Dedifferentiated amniotic fluid mesenchymal stem cell (primary cell): ENCODE measurements around the gene RINT1.
A peak's percentile ranks its signal among the peaks of the same experiment; 100 is the strongest.
"Not testable (repeated sequence)": the region's sequence is repeated elsewhere in the genome, so short reads cannot be mapped to it uniquely, and the experiment has no call there.

Source experiments
- DNase-seq: peaks from one replicate; pipeline ENCODE4 v3.0.0-alpha.2; 2016; ENCODE audit errors: extremely low spot score

Gene RINT1

DNA sequence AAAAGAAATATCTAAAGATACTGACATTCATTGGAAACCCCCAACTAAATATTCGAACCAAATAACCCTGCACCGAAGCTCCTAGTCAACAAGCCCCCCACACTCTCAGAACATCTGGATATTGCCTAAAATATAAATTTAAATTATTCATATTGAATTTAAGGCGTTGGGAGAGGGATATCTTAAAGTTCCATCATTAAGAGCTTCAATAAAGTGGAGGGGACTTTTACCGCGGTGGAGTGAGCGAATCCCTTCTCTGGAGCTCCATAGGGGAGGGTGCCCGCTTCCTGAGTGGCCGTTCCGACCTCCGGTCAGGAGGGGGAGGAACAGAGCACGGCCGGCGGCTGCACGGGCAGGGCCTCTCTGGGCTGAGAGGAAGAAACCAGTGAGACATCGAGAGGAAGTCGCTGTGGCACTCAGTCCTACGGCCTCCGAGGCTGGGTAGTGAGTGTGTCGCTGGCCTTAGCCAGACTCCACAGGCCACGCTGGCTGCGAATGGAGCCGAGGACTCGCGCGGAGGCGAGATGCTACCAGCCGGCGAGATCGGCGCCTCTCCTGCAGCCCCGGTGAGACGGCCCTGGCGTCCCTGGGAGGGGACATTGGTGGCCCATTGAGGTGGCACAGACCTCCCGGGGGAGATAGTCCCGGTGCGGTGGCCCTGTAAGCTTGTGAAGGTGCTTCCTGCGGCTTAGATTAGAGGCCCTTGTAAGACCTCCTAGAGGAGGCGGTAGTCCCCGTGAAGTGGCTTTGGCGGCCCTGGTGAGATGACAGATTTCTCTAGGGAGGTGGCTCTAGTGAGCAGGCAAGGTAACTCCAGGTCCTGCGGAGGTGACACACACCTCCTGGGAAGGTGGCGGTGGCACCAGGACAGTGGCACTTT is at the start of gene RINT1:
Gene RINT1, plus strand, starts transcription at position 410 of the 880 bp plus-strand sequence. Its CDS starts 115 bp downstream, at position 525.
- peak; percentile 87 for DNase-seq

DNA sequence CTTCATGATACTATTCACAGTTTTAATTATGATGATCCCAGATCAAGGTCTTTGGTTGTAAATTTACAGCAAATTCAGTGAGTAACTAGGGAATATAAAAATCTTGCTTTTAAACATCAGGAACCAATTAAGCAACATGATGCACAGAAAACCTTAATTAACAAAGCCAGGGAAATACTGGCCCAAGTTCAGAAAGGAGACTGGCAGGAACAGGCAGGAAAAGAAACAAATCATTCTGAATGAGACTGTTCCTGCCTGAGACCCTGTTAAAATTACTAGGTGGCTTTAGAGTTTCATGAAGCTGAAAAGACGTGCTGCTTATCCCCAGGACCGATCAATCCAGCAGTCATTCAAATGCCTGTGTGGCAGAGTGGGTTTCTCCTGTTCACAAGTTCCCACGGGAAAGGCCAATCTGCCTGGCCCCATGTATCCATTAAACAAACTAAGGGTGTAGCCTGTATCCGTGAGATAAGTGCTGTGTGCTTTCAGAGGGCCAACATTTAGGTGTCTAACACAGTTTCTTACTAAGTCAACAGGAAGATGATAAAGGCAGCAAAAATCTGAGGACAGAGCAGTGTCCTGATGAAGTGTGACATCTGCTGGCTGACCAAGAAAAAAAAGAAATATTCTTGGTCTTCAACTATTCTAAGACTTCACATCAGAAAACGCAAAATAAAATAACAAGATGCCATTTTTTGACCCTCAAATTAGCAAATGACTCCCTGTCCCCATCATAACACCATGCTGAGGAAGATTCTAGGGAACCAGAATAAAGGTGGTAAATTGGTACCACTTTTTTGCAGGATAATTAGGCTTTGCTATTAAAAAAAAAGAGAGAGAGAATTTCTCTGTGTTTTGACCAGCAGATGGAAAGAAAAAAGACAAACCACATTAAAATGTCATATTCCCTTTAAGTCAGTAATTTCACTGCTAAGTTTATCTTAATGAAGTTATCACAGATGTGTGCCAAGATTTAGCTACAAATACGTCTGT is 44.1 kb upstream of the RINT1 start:
- peak; percentile 66 for DNase-seq

DNA sequence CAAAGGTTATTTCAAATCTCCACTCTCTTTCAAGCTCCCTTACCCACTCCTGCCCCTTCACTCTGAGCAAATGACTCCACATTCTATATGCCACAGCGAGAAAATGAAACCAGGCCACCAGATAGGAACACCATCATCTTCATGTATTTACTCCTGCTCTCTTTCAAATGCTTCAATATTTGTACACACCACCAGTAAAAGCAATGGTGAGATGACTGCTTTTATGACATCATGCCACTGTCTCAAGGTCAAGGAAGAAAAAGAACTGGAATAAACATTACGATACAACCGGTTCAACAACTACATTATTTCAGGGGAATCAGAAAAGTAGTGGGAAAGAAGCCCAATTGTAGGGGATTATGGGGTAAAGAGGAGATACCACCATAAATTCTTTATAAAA is 42.6 kb upstream of the RINT1 start:
- no peak for DNase-seq

DNA sequence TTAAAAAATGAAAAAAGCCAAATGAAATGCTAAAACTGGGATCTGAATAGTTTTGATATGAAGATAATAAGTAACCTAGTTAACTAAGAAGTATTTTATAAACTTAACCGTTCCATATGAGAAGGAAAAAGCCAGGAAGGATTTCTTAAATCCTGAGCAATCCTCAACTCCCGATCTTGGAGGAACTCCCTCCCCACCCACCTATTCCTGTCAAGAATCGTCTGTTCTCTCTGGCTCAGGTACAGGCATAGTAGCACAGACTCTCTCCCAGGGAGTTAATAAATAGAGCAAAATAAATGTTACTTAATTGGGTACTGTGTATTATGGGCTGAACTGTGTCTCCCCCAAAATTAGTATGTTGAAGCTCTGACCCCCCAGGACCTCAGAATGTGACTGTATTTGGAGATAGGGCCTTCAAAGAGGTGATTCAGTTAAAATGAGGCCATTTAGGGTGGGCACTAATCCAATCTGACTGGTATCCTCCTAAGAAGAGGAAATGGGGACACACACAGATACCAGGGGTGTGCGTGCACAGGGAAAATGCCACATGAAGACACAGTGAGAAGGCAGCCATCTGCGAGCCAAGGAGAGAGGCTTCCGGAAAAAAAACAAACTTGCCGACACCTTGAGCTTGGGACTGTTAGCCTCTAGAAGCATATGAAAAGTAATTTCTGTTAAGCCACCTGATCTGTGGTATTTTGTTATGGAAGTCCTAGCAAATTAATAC is 38.6 kb upstream of the RINT1 start:
- DNase-seq, result no peak

DNA sequence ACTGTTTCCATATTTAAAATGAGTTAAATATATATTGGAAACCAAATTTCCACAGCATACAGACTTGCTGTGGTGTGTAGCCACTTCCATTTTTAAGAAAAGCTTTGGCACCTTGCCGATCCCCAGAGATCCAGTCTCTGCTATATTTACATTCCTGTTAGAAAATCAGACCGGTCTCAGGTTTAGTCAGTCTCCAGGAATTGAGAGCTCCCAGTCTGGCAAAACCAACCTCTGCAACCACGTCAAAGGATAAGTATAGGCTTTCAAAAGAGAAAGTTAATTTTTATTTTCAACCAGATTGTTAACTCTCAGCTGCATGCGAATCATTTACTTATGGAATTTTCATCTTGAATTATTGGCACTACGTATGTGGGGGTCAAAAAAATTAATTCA is 38.1 kb upstream of the RINT1 start:
- peak; percentile 91 for DNase-seq

DNA sequence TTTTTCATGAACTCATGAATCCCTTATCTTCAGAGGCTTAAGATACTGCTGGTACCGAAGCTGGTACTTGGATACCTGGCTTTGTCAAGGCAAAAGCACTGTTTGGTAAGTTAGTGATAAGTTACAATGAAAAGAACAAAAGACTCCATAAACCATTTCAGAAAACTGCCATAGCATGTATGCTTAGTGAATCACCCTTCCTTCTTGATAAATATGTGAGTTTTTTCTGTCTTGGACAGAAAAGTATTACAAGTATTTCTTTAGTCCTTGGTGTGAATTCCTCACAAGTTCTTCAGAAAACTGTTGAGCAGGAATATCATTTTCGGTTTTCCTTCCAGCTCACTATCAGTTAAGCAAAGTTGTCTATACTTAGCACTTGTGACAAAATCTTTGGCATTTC is 35.5 kb upstream of the RINT1 start:
- DNase-seq, result peak; percentile 43

DNA sequence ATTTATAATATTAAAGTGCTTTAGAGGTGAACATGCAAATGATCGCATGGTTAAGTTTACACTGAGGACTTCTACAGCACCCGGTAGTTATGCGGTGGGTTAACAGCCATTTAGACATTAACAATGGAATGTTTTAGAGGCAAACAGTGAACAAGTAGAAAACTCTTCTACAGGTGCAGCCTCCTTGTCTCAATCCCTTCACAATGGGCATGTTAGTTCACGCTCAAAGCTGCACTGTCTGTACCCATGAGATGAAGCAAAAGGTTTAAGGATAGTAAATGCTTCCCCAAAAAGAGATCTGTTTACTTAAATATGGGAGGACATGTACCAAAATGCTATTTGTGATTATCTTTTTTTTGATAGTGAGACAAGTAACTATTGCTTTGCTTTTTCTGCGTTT is 35.0 kb upstream of the RINT1 start:
- DNase-seq, result no peak

DNA sequence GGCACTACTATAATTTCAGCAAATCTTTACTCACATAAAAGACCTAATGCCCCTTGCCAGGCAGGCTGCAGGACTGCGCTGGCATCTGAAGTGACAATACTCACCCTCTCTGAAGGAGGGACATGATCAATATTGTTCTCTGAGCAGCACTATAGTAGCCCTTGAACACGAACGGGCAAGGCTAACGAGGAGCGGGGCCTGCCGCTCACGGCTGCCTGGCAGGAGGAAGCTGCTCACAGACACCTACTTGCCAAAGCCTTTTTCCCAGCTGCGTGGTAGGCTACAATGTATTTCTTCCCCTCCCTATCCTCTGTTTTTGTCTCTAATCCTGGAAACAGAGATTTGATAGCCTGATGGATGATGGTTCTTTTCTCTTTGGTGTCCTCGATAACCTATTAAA is 29.8 kb upstream of the RINT1 start:
- DNase-seq, result no peak

DNA sequence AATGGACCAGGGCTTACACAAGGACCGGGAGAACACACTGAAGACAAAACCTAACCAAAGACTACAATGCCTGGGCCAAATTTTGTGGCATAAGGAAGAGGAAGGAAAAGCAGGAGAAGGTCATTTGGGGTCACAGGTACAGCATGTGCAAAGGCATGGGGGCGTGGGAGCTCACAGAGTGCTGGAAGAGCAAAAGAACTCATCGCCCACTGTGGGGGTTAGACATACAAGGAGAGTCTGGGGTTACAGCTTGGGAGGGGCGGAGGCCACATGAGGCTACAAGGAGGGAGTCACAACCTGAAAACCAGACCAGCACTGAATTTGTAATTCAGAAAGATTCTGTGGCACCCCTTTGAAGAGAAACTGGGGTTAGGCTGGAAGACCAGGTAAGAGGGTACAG is 19.6 kb upstream of the RINT1 start:
- no peak for DNase-seq

DNA sequence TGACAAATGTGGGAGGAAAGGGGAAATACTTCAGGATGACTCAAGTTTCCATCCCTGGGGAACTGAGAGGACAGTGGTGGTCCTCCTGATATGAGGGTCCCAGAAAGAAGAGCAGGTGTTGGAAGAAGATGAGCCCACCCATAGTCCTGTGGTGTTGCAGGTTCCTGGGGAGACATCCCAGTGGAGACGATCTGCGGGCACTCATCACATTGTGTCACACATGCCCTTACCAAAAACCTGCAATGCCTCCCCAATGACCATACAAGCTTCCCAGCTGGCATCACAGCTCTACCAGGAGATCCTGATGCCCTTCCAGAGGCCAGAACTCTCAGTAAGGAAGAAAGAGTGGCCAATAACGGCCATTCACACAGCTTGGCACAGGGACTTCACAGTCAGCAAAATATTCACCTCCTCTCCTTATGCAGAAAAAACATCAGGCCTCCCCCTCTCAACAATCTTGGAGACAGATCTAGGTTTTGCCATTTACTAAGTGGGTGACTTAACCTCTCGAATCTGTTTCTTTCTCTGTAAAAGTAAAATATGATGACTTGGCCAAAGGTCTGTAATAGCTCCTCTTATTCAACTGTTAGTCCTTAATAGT is 19.0 kb upstream of the RINT1 start:
- DNase-seq, result no peak

DNA sequence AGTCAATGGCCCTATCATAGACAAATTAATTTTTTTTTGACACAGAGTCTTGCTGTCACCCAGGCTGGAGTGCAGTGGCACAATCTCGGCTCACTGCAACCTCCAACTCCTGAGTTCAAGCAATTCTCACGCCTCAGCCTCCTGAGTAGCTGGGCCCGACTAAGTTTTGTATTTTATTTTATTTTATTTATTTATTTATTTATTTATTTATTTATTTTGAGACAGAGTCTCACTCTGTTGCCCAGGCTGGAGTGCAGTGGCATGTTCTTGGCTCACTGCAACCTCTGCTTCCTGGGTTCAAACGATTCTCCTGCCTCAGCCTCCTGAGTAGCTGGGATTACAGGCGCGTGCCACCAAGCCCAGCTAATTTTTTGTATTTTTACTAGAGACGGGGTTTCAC is 16.4 kb upstream of the RINT1 start:
- not testable (repeated sequence) for DNase-seq

DNA sequence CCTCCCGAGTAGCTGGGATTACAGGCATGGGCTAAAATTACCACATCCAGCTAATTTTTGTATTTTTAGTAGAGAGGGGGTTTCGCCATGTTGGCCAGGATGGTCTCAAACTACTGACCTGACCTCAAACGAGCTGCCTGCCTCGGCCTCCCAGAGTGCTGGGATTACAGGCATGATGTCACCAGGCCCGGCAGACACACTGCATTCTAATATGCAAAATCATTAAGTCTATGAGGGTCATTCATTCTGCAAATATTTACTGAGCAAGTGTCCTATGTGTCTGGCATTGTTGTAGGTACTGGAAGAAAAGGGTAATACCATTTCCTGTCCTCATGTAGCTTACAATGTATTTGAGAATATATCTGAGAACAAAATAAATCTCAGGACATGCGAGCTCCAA is 12.6 kb upstream of the RINT1 start:
- no peak for DNase-seq

DNA sequence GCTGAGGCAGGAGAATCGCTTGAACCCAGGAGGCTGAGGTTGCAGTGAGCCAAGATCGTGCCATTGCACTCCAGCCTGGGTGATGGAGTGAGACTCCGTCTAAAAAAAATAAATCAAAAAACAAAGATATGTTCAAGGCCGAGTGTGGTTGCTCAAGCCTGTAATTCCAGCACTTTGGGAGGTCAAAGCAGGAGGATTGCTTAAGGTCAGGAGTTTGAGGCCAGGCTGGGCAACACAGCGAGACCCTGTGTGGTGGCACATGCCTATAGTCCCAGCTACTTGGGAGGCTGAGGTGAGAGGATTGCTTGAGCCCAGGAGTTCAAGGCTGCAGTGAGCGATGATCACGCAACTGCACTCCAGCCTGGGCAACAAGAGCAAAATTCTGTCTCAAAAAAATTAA is 11.4 kb upstream of the RINT1 start:
- not testable (repeated sequence) for DNase-seq

DNA sequence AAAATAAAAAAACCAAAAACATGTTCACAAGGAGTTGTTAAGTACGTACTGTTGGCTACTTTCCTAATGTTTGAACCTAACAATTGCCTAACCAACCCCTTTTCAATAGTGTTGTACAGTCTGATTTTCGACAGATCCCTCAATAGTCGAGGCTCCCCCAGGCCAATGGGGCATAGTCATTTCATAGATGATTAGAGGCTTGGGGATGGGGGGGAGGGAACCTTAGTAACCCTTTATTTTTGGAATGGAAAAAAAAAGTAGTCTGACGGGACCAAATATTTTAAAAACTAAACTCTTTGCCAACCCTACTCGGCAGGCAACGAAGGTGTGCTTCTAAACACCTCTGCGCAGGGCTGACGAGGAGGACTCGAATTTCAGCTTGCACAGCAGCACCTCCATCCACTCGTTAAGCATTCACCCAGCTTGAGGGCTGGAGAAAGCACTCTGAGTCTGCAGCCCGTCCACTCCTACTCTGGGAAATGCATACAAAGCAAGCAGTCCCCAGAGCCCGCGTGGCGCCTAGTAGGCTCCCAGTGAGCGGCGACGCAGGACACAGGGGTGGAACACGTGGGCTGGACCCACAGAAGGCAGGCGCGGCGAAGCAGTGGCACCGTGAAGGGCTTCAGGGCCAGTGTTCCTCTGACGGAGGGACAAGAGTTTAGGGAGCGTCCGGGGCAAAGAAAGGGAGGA is 10.8 kb upstream of the RINT1 start:
- DNase-seq, result peak; percentile 44

DNA sequence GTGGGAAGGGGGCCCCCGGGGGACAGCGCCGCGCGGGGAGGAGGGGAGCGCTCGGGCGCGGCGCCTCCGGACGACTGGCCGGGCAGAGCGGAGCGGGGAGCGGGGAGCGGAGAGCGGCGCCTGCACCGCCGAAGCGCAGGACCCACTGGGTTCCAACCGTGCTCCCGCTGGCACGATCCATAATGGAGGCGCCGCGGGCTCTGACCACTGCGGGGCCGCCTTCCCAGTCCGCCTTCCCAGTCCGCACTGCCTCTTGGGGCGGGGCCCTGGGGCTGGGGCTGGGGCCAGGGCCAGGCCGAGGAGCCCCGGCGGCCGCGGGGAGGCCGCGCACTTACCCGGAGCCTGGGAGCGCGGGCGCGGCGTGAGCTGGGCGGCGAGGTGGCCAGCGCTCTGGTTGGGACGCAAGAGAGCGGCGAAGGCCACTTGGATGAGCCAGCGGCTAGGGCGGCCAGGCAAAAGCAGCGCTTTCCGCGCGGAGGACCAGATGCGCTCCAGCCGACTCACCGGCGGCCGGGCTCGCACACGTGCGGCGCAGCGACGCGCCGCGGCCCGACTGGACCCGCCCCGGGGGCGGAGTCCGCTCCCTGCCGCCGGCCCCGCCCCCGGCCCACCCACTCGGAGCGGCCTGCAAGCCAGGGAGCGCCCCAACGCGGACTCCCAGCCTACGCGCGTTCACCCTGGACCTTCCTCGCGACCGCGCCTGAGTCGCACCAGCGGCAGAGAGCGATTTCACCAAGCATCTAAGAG is 10.1 kb upstream of the RINT1 start, which contains the start of gene PUS7:
Gene PUS7, minus strand, starts transcription at position 555 of the 747 bp plus-strand sequence. CDS start 13,759 bp downstream, outside the sequence.
- DNase-seq, result peak; percentile 63

DNA sequence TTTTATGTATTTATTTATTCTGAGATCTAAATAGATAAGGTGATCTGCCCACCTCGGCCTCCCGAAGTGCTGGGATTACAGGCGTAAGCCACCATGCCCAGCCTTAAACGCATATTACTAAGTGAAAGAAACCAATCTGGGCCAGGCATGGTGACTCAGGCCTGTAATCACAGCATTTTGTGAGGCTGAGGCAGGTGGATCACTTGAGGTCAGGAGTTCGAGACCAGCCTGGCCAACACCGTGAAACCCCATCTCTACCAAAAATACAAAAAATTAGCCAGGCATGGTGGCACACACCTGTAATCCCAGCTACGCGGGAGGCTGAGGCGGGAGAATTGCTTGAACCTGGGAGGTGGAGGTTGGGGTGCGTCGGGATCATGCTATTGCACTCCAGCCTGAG is 7.6 kb upstream of the RINT1 start:
- not testable (repeated sequence) for DNase-seq

DNA sequence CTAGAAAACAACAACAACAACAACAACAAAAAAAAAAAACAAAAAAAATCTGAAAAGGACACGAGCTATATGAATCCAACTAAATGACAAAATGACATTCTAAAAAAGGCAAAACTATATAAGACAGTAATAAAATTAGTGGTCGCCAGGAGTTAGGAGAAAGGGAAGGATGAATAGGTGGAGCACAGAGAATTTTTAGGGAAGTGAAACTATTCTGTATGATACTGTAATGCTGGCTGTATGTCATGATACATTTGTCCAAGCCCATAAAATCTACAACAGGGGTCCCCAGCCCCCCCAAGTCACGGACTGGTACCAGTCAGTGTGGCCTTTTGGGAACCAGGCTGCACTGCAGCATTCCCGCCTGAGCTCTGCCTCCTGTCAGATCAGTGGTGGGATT is 7.2 kb upstream of the RINT1 start:
- DNase-seq, result no peak

DNA sequence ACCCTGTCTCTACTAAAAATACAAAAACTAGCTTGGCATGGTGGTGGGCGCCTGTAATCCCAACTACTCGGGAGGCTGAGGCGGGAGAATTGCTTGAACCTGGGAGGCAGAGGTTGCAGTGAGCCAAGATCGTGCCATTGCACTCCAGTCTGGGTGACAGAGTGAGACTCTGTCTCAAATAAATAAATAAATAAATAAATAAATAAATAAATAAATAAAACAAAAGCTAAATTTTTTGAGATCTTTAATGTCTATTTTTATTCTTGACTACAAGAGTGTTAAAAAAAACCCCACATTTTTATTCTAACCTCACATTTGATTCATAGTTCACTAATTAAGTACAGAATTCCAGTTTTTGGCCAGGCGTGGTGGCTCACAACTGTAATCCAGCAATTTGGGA is 4.3 kb upstream of the RINT1 start:
- DNase-seq, result not testable (repeated sequence)

DNA sequence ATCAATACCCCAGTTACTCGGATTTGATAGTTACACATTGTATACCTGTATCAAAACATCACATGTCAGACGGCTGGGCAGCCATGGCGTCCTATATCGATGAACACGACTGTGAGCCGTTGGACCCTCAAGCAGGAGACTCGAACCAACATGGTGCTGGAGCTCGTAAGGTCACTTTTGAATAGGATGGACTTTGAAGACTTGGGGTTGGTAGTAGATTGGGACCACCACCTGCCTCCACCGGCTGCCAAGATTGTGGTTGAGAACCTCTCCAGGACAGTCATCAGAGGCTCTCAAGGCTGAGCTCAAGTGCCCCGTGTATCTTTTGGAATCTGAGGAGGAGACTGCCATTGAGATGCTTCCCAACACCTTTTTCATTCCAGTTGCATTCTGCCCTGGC is 1.9 kb upstream of the RINT1 start:
- DNase-seq, result no peak

DNA sequence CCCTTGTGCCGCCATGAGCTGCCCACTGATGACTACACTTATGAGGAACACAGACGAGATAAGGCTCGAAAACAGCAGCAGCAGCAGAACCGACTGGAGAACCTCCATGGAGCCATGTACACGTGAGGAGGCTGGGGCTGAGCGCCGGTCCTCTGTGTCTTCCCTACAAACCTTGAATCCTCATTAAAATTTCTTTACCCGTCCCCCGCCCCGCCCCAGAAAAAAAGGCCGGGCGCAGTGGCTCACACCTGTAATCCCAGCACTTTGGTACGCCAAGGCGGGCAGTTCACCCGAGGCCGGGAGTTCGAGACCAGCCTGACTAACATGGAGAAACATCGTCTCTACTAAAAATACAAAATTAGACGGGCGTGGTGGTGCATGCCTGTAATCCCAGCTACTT is 1.5 kb upstream of the RINT1 start:
- DNase-seq, result no peak
